ENCODE data around the gene SNX18.

Gene SNX18

DNA sequence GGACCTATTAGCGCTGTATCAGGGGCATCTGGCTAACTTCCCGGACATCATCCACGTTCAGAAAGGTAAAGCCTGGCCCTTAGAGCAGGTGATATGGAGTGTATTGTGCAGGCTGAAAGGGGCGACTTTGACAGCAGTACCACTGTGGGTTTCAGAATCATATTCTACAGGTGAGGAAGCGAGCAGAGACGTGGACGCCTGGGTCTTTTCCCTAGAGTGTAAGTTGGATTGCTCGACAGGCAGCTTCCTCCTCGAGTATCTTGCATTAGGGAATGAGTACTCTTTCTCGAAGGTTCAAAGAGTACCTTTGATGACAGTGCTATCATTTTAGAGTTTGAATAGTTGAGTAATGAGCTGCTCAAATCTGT is 1.9 kb downstream of the SNX18 start:
- TF ChIP-seq, protein P1, sequence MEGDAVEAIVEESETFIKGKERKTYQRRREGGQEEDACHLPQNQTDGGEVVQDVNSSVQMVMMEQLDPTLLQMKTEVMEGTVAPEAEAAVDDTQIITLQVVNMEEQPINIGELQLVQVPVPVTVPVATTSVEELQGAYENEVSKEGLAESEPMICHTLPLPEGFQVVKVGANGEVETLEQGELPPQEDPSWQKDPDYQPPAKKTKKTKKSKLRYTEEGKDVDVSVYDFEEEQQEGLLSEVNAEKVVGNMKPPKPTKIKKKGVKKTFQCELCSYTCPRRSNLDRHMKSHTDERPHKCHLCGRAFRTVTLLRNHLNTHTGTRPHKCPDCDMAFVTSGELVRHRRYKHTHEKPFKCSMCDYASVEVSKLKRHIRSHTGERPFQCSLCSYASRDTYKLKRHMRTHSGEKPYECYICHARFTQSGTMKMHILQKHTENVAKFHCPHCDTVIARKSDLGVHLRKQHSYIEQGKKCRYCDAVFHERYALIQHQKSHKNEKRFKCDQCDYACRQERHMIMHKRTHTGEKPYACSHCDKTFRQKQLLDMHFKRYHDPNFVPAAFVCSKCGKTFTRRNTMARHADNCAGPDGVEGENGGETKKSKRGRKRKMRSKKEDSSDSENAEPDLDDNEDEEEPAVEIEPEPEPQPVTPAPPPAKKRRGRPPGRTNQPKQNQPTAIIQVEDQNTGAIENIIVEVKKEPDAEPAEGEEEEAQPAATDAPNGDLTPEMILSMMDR (conservative IDR thresholded peaks at IDR 0.05; ENCODE audit: low read depth, low read length), result no peak
- no peak for DNase-seq (ENCODE audit: low read depth)
- H3K4me3 ChIP-seq (ENCODE audit: low read length), result peak overlapping the region; percentile 56

- TF ChIP-seq, protein P1 (conservative IDR thresholded peaks at IDR 0.05; ENCODE audit: low read depth, low read length), result no peak
- DNase-seq (ENCODE audit: low read depth), result no peak
- peak overlapping the region; percentile 56 for H3K4me3 ChIP-seq (ENCODE audit: low read length)
These were observed 2.9 kb downstream of the SNX18 start for GRCh38 chr5:54520438-54520846.

- H3K4me3 ChIP-seq (ENCODE audit: low read length), result peak overlapping the region; percentile 56
- TF ChIP-seq, protein P1 (conservative IDR thresholded peaks at IDR 0.05; ENCODE audit: low read depth, low read length), result no peak
- DNase-seq (ENCODE audit: low read depth), result no peak
These were observed 3.4 kb downstream of the SNX18 start for GRCh38 chr5:54520940-54521339.

DNA sequence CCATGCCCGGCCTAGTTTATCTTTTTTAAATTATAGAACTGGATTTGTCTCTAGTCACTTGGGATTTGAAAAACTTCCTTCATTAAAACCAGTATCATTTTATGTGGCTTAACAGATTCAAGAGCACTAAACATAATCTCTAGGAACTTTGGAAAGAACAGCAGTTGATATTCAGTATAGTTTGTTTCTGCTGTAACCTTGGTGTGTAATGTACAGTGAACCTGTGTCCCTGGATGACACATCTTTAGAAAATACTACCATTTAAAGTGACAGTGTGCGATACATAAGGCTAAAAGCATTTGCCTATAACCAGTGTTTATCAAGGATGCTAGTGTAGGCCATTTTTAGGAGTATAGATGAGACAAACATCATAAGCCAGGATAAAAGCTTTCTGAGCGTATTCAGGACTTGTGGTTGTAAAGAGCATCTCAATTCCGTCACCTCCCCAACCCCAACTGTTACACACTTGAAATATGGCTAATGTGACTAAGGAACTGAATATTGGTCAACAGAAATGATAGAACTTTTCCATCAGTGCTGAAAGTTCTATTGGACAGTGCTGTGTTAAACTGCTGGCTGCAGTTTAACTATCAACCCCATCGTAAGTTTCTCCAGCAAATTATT is 4.4 kb downstream of the SNX18 start:
- no peak for DNase-seq (ENCODE audit: low read depth)
- H3K4me3 ChIP-seq (ENCODE audit: low read length), result no peak overlapping the region
- TF ChIP-seq, protein P1 (conservative IDR thresholded peaks at IDR 0.05; ENCODE audit: low read depth, low read length), result no peak

DNA sequence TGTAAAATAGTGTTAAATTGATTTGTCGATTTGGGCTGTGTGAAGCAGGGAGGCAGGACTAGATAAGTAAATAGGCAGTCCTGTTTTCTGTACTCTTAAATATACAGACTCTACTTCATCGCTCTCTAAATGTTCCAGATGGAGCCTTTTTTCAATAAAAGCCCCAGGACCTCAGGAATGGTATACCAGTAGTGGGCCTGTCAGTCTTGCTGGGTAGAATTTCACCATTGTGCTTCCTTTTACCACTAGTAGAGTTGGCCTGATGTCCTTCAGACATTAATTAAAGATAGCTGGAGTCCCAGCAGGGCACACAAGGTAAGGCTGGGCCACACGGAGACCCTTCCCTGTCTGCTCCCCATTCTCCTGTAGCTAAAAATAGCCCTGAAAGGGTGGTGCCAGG is 6.0 kb downstream of the SNX18 start:
- no peak for DNase-seq (ENCODE audit: low read depth)
- no peak overlapping the region for H3K4me3 ChIP-seq (ENCODE audit: low read length)
- TF ChIP-seq, protein P1 (conservative IDR thresholded peaks at IDR 0.05; ENCODE audit: low read depth, low read length), result no peak

DNA sequence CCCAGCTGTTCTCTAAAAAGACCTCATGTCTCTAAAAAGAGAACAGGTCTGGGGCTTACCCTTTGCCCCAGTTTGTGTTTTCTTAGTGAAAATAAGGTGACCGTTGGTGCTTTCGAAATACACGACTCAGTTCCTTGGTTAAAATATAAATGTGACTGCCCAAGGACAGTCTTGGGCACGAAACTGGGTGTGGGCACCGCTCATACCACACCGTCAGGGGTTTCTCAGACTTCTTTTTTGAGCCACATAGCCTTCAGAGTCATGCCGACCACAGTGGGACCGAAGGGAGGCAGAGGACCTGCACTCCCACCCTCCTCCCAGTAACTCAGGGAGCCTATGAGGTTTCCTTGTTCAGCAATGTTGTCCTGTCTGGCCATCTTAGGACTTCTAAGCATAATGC is 6.5 kb downstream of the SNX18 start:
- no peak overlapping the region for H3K4me3 ChIP-seq (ENCODE audit: low read length)
- TF ChIP-seq, protein P1 (conservative IDR thresholded peaks at IDR 0.05; ENCODE audit: low read depth, low read length), result no peak
- no peak for DNase-seq (ENCODE audit: low read depth)

GRCh38 chr5:54524704-54525103 is 7.1 kb downstream of the SNX18 start:
- no peak for DNase-seq (ENCODE audit: low read depth)
- TF ChIP-seq, protein P1 (conservative IDR thresholded peaks at IDR 0.05; ENCODE audit: low read depth, low read length), result no peak
- H3K4me3 ChIP-seq (ENCODE audit: low read length), result no peak overlapping the region
